HG03045 (cell line): ENCODE measurements around the gene HIVEP2.
"Not testable (repeated sequence)": the region's sequence is repeated elsewhere in the genome, so short reads cannot be mapped to it uniquely, and the experiment has no call there.

Experiments
- ATAC-seq: cut with Tn5 transposase; IDR thresholded peaks from one replicate; pipeline ENCODE4 v1.9.1; 2021; ENCODE audit warnings: mild to moderate bottlenecking, moderate library complexity; ENCODE audit not compliant: unreplicated experiment

The HIVEP2 gene

GRCh38 chr6:142945049-142945445 lies at the start of gene HIVEP2:
HIVEP2 (minus strand) TSS chr6:142945176; CDS start chr6:142774738, 170,438 bp downstream.
- peak; percentile 25 for ATAC-seq

GRCh38 chr6:142993977-142994376 lies 49.0 kb upstream of the HIVEP2 start:
- no peak for ATAC-seq

- no peak for ATAC-seq
Measured at GRCh38 chr6:142987490-142987889, 42.5 kb upstream of the HIVEP2 start.

DNA sequence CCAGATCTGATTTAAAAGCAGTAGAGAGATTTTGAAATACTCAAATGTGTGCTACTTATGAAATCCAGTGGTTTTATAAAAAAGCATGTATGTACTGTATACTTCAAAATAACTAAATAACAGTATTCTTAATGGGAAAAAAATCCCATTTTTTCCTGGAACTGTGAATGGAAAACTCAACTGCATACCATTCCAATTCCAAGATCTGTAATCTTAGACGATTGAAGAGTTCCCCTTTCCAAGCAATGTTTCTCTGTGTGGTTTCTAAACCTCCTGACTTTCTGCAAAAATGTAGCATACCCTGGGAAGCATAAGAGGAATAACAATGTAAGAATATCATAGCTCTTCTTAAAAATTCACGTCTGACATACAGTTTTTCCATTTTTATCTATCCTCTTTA lies 40.3 kb upstream of the HIVEP2 start:
- ATAC-seq, result no peak

DNA sequence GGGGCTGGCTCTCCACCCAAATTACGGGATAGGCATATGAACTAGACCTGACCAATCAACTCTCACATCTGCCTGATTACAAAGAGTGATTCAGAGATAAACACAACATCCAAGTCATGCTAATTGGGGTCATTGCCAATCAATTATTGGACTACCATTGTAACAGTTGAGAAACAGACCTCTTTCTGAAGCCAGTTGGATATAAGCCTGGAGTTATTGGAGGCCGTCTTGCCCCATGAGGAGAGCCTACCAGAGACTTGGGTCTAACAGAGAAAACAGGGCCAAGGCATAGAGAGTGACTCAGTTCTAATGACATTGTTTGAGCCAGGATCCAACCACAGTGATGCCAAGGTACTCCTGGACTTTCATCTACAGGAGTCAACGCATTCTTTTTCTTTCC lies 39.4 kb upstream of the HIVEP2 start:
- no peak for ATAC-seq

GRCh38 chr6:142975365-142975764 lies 30.4 kb upstream of the HIVEP2 start:
- no peak for ATAC-seq

DNA sequence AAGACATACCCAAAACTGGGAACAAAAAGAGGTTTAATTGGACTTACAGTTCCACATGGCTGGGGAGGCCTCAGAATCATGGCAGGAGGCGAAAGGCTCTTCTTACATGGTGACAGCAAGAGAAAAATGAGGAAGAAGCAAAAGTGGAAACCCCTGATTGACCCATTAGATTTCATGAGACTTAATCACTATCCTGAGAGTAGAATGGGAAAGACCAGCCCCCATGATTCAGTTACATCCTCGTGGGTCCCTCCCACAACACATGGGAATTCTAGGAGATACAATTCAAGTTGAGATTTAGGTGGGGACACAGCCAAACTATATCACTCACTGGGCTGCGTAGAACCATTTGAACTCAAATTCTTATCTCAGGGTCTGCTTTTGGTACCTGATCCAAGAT lies 26.0 kb upstream of the HIVEP2 start:
- not testable (repeated sequence) for ATAC-seq

DNA sequence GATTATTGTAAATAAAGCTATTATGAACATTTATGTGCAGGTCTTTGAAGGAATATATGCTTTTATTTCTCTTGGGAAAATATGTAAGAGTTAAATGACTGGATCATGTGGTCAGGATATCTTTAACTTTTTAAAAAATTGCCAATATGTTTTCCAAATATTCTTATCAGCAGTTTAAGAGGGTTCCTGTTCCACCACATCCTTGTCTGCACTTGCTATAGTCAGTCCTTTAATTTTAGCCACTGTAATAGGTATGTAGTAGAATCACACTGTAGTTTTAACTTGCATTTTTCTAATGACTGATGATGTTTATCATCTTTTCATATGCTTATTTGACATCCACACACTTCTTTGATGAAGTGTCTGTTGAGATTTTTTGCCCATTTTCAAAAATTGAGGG lies 23.6 kb upstream of the HIVEP2 start:
- no peak for ATAC-seq

DNA sequence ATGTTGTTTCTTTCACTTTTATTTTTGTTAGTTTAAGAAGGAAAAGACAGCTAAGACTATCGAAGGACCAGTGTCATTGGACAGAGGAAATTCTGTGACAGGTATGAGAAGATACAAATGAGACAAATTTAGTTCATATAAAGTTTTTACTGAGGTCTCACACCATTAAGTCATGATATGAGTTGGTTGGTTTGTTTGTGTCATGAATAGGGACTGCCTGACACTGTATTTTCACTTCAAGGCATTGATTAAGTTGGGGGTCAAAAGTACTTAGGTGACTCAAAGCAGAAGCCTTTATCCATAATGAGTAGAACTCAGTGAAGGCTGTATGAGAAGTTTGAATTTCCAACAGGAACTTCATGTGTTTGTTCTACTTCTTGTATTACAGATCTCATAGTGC lies 21.3 kb upstream of the HIVEP2 start:
- ATAC-seq, result no peak

GRCh38 chr6:142965164-142965563 lies 20.2 kb upstream of the HIVEP2 start:
- ATAC-seq, result no peak

- ATAC-seq, result no peak
Measured at GRCh38 chr6:142960098-142960497, 15.1 kb upstream of the HIVEP2 start.

- no peak for ATAC-seq
Measured at GRCh38 chr6:142958343-142958742, 13.4 kb upstream of the HIVEP2 start.

DNA sequence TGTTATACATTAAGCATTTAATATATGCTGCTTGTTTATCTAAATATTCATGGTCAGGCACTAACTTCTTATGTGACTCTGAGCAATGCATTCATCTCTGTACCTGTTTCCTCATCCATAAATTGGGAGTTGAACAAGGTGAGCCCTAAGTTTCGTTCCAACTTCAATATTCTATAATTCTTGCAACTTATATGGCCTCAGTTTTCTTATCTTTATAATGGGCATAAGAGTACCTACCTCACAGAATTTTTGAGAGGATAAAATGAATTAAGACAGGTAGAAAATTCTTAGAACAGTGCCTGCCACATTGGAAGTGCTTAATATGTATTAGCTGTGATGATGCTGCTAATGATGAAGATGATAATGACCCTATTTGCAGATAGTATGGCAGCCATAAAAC lies 11.8 kb upstream of the HIVEP2 start:
- ATAC-seq, result no peak

GRCh38 chr6:142954844-142955243 lies 9.9 kb upstream of the HIVEP2 start:
- ATAC-seq, result no peak

DNA sequence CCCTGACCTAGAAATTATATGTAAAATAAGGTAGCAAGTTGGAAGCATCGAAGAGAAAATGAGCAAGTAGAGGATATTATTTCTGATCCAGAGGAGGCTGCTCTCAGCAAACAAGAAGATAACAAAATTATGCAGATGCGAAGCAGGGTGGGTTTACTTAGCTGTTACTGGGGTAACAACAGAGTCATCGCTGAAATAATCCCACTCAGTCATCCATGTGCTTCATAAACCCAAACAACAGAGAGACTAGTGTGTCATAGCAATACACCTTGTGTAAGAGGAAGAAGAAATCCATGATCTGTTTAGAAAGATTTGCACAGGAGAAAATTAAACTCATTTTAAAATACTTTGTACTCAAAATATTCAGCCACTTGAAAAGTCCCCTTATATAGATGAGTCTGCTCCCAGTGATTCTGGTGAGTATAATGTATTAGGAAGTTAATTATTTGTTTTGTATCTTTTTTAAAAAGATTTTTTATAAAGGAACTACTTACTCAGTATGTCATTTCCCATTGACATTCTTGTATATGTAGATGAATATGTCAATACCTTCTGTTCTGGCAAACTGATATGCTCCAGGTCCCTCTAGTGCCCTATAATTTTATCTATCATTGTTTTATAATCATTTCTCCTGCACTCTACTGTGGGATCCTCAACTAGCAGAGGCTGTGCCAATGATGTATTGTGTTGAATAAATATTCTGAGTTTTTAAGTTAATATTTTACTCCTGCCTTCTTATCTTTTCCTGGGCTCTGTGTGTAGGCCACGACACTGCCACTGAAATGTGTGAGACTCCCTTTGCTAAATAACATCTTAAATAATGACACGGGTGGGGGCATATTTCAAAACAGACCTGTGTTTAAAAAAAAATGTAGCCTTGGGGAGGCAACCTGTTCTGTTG lies 8.6 kb upstream of the HIVEP2 start:
- ATAC-seq, result no peak

GRCh38 chr6:142952614-142953013 lies 7.6 kb upstream of the HIVEP2 start:
- ATAC-seq, result peak; percentile 64

- ATAC-seq, result no peak
Measured at GRCh38 chr6:142950291-142950690, 5.3 kb upstream of the HIVEP2 start.

DNA sequence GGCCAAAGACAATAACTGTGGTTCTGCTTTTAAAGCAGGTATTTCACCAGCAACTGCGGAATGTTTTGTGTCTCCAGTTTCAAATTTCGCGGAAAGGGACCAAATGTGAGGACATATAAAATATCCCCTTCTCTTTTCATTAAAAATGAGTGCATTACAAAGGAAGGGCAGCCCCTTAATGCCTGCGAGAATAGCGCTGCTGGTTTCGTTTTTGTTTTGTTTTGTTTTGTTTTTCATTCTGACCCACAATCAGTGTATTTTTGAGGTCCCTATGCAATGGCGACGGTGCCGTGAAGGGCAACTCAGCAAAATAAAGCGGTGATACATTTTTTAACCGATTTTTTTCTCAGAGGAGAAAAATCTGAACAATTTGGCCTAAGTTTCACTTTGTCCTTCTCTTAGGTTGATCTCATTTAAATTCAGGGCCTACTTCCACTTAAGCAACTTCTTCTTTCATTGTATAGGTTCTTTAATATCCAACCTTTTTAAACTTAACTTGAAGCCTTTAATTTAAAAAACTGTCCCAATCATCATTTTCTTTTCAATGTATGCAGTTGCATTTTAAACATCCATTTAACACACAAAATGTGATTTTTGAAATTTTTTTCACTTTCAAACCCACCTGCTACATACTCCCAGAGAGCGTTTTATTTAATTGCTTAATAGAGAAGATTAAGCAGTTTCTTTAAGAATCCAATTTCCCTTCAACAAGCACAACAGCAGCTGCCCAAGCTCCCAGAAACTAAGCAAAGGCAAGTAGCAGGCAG lies 2.9 kb upstream of the HIVEP2 start:
- peak; percentile 22 for ATAC-seq

- ATAC-seq, result peak; percentile 60
Measured at GRCh38 chr6:142946924-142947713, 2.1 kb upstream of the HIVEP2 start.

GRCh38 chr6:142946181-142946923 lies 1.4 kb upstream of the HIVEP2 start:
- peak; percentile 32 for ATAC-seq
